ENCODE results near the gene CLEC2A.
A peak's percentile ranks its signal among the peaks of the same experiment; 100 is the strongest.
"Not testable (repeated sequence)": the region's sequence is repeated elsewhere in the genome, so short reads cannot be mapped to it uniquely, and the experiment has no call there.

CLEC2A gene

GRCh38 chr12:9880532-9881078, 51.6 kb downstream of the CLEC2A start:
- no peak for ATAC-seq
- H3K36me3 Mint-ChIP-seq = no peaks in the 10 kb centered on the region
- no peak overlapping the region for H3K27ac Mint-ChIP-seq
- no peaks in the 10 kb centered on the region for H3K4me1 Mint-ChIP-seq
- no peak overlapping the region for H3K4me3 Mint-ChIP-seq
- H3K27me3 Mint-ChIP-seq = no peaks in the 10 kb centered on the region
- no peaks in the 10 kb centered on the region for H3K9me3 Mint-ChIP-seq

- H3K36me3 Mint-ChIP-seq, H3K27me3 Mint-ChIP-seq, H3K9me3 Mint-ChIP-seq, H3K4me3 Mint-ChIP-seq, ATAC-seq, H3K27ac Mint-ChIP-seq, H3K4me1 Mint-ChIP-seq: not testable (repeated sequence)
Observed at GRCh38 chr12:9876120-9876519, 56.0 kb downstream of the CLEC2A start.

- H3K4me3 Mint-ChIP-seq = no peak overlapping the region
- no peak overlapping the region for H3K27ac Mint-ChIP-seq
- H3K4me1 Mint-ChIP-seq = peaks cover 7% of the 10 kb centered on the region
- ATAC-seq = no peak
- H3K27me3 Mint-ChIP-seq = no peaks in the 10 kb centered on the region
- H3K36me3 Mint-ChIP-seq = no peaks in the 10 kb centered on the region
- no peaks in the 10 kb centered on the region for H3K9me3 Mint-ChIP-seq
Observed at GRCh38 chr12:9872742-9873141, 59.4 kb downstream of the CLEC2A start.

GRCh38 chr12:9872162-9872561, 60.0 kb downstream of the CLEC2A start:
- Mint-ChIP-seq H3K27ac (no peak overlapping the region), H3K4me3 (no peak overlapping the region), H3K36me3 (no peaks in the 10 kb centered on the region), H3K4me1 (peaks cover 7% of the 10 kb centered on the region), H3K27me3 (no peaks in the 10 kb centered on the region), H3K9me3 (no peaks in the 10 kb centered on the region)
- no peak for ATAC-seq

GRCh38 chr12:9870286-9870866, 61.8 kb downstream of the CLEC2A start:
- Mint-ChIP-seq H3K4me1 (peaks cover 17% of the 10 kb centered on the region), H3K27me3 (peaks cover 2% of the 10 kb centered on the region), H3K4me3 (peak overlapping the region; percentile 79), H3K9me3 (no peaks in the 10 kb centered on the region), H3K27ac (peak overlapping the region; percentile 88), H3K36me3 (no peaks in the 10 kb centered on the region)
- ATAC-seq = no peak

- Mint-ChIP-seq H3K27ac (peak within 1 kb of the TSS; percentile 88), H3K4me1 (peaks cover 23% of the 10 kb centered on the region)
Observed at GRCh38 chr12:9869307-9870161, 62.6 kb downstream of the CLEC2A start, which contains the start of gene CLEC2B. Gene CLEC2B, minus strand, starts transcription at chr12:9869354.

GRCh38 chr12:9868951-9869306, 63.2 kb downstream of the CLEC2A start:
- Mint-ChIP-seq H3K27ac (peak overlapping the region; percentile 88), H3K27me3 (peaks cover 17% of the 10 kb centered on the region), H3K4me1 (peaks cover 23% of the 10 kb centered on the region), H3K9me3 (no peaks in the 10 kb centered on the region), H3K36me3 (peaks cover 4% of the 10 kb centered on the region), H3K4me3 (peak overlapping the region; percentile 78)
- ATAC-seq = no peak

More at GRCh38 chr12:9869307-9870161, 62.6 kb downstream of the CLEC2A start, which contains the start of gene CLEC2B:
- Mint-ChIP-seq H3K36me3 (no peaks in the 10 kb centered on the region), H3K27me3 (peaks cover 11% of the 10 kb centered on the region), H3K9me3 (no peaks in the 10 kb centered on the region), H3K4me3 (peak within 1 kb of the TSS; percentile 79)
- peak; percentile 65 for ATAC-seq

GRCh38 chr12:9868311-9868801, 63.8 kb downstream of the CLEC2A start:
- Mint-ChIP-seq H3K9me3 (peaks cover 5% of the 10 kb centered on the region), H3K4me1 (peaks cover 23% of the 10 kb centered on the region)

GRCh38 chr12:9867531-9867930, 64.6 kb downstream of the CLEC2A start:
- Mint-ChIP-seq H3K4me1 (peaks cover 28% of the 10 kb centered on the region), H3K36me3 (peaks cover 18% of the 10 kb centered on the region), H3K27me3 (peaks cover 31% of the 10 kb centered on the region), H3K27ac (peak overlapping the region; percentile 78), H3K4me3 (peak overlapping the region; percentile 71), H3K9me3 (peaks cover 12% of the 10 kb centered on the region)
- ATAC-seq = no peak

More at GRCh38 chr12:9868311-9868801, 63.8 kb downstream of the CLEC2A start:
- H3K27me3 Mint-ChIP-seq = peaks cover 22% of the 10 kb centered on the region
- peaks cover 10% of the 10 kb centered on the region for H3K36me3 Mint-ChIP-seq
- ATAC-seq = no peak
- peak overlapping the region; percentile 78 for H3K4me3 Mint-ChIP-seq
- H3K27ac Mint-ChIP-seq = peak overlapping the region; percentile 88

- Mint-ChIP-seq H3K27ac (peak overlapping the region; percentile 78), H3K4me3 (peak overlapping the region; percentile 70), H3K4me1 (peaks cover 29% of the 10 kb centered on the region), H3K36me3 (peaks cover 21% of the 10 kb centered on the region), H3K27me3 (peaks cover 32% of the 10 kb centered on the region), H3K9me3 (peaks cover 14% of the 10 kb centered on the region)
- no peak for ATAC-seq
Observed at GRCh38 chr12:9866860-9867269, 65.3 kb downstream of the CLEC2A start.

- Mint-ChIP-seq H3K4me3 (peak overlapping the region; percentile 71), H3K27me3 (peaks cover 32% of the 10 kb centered on the region), H3K27ac (peak overlapping the region; percentile 78), H3K9me3 (peaks cover 14% of the 10 kb centered on the region), H3K4me1 (peaks cover 27% of the 10 kb centered on the region), H3K36me3 (peaks cover 21% of the 10 kb centered on the region)
- no peak for ATAC-seq
Observed at GRCh38 chr12:9864913-9865675, 67.1 kb downstream of the CLEC2A start.

Measured in stimulated activated memory B cell treated with anti-CD40 and anti-IgM and Interleukin-4, amounts not matched to agents 10 μg/mL and 1 μg/mL and 100 μg/mL, for 72 hours (primary cell).